ENCODE measurements around the gene ZFYVE28.

GRCh38 chr4:2236944-2237666 lies 181.3 kb downstream of the ZFYVE28 start:
- TF ChIP-seq CTCF (IDR thresholded peaks at IDR 0.05): no peak
- no peak for TF ChIP-seq POLR2A (IDR thresholded peaks at IDR 0.05)

All from body of pancreas (tissue), 4 donors.